ENCODE results near the gene IFNGR2.

GRCh38 chr21:33481314-33481943, 78.2 kb downstream of the IFNGR2 start:
- TF ChIP-seq POLR2A (IDR thresholded peaks at IDR 0.05; ENCODE audit: low read depth, low read length) (no peak), POLR2AphosphoS5 (IDR thresholded peaks at IDR 0.05; ENCODE audit: low read depth, low read length) (no peak), TAF1 (IDR thresholded peaks at IDR 0.05; ENCODE audit: low read depth, low read length) (no peak), SPI1 (IDR thresholded peaks at IDR 0.05; ENCODE audit: low read depth, low read length) (no peak)

Data from GM12891 (cell line).